HepG2 (cell line): ENCODE results near the gene RELL1. TPM values are rescaled to one million over a fixed set of nuclear protein-coding genes. Genes with fewer than 3 reads are reported as not detected.

Experiments
- ATAC-seq: fragments of 200-7000 bp; cut with Tn5 transposase; 3 replicates; pipeline ENCODE4 v1.9.1; 2020; ENCODE audit warnings: mild to moderate bottlenecking, moderate library complexity
- BruUV-seq: library from RNA; stranded (reverse); fragments of 400-500 nt; replicated peaks from 2 replicates; lab custom pipeline; 2021; lab: Mats Ljungman, UMichigan
- CTCF ChIA-PET: fragments of 300-600 bp; formaldehyde crosslinking; extraction: SDS; loops from one replicate; lab custom pipeline; 2021; ENCODE audit warnings: low total read pairs, inconsistent platforms, low intra/inter-chr PET ratio; lab: Yijun Ruan, JAX
- POLR2A ChIA-PET: fragments of 350-600 bp; sonication (Branson Sonifier 250); formaldehyde crosslinking; loops from one replicate; lab custom pipeline; 2020; ENCODE audit warnings: antibody characterized with exemption, inconsistent platforms; lab: Yijun Ruan, JAX
- DNase-seq: peaks from one replicate; pipeline ENCODE4 v3.0.0-alpha.2; 2015; ENCODE audit warnings: low spot score
- FAIRE-seq: peaks from 3 replicates; lab custom pipeline; 2011; peaks lifted over from hg19 to GRCh38; lab: Jason Lieb, UNC
- H2AFZ ChIP-seq: one replicate; pipeline ENCODE4 v1.6.1; 2011; ENCODE audit warnings: low read length, inconsistent platforms
- H3K27ac ChIP-seq: fragments of 300-600 bp; 3 replicates; pipeline ENCODE4 v1.8.0; 2011; ENCODE audit warnings: mixed run types, mild to moderate bottlenecking, mixed read lengths, low read length, inconsistent platforms; ENCODE audit not compliant: insufficient read depth; ENCODE audit errors: extremely low read length
- H3K27me3 ChIP-seq, 2 experiments: fragments of 200-600 bp in 1 of 2; 2 replicates in 1 of 2; 3 replicates in 1 of 2; pipeline versions ENCODE4 v1.6.0 to v1.8.0; 2011; ENCODE audit warnings: low read length in 2 of 2, mild to moderate bottlenecking in 2 of 2, moderate library complexity in 2 of 2, inconsistent platforms in 1 of 2; ENCODE audit not compliant: insufficient read depth in 2 of 2, control insufficient read depth in 1 of 2
- H3K36me3 ChIP-seq, 2 experiments: fragments of 200-600 bp in 1 of 2; replicated peaks in 1 of 2; 2 replicates in 1 of 2; 3 replicates in 1 of 2; pipeline versions ENCODE4 v1.5.1 to v1.8.0; 2011; ENCODE audit warnings: low read length in 2 of 2, inconsistent platforms in 1 of 2; ENCODE audit not compliant: insufficient read depth in 2 of 2, control insufficient read depth in 1 of 2
- H3K4me1 ChIP-seq: 2 replicates; pipeline ENCODE4 v1.5.1; 2012; ENCODE audit warnings: low read length, inconsistent platforms; ENCODE audit not compliant: insufficient read depth
- H3K4me2 ChIP-seq: 2 replicates; pipeline ENCODE4 v1.6.0; 2011; ENCODE audit warnings: low read depth, low read length, inconsistent platforms
- H3K4me3 ChIP-seq, 3 experiments: fragments of 200-600 bp in 1 of 3; sonication (generic), shearing (Covaris generic) in 1 of 3; replicated peaks in 1 of 3; 2 replicates each; pipeline ENCODE4 v1.5.1; 2011 to 2016; ENCODE audit warnings: low read length in 3 of 3, inconsistent platforms in 2 of 3, low read depth in 2 of 3, mild to moderate bottlenecking in 2 of 3, control low read depth in 1 of 3, mixed read lengths in 1 of 3; ENCODE audit not compliant: insufficient read depth in 1 of 3
- H3K79me2 ChIP-seq: one replicate; pipeline ENCODE4 v1.6.1; 2011; ENCODE audit warnings: low read length, inconsistent platforms; ENCODE audit not compliant: insufficient read depth
- H3K9ac ChIP-seq: 2 replicates; pipeline ENCODE4 v1.6.0; 2011; ENCODE audit warnings: mild to moderate bottlenecking, low read depth, low read length, inconsistent platforms; ENCODE audit not compliant: insufficient read depth
- H3K9me3 ChIP-seq: 2 replicates; pipeline ENCODE4 v1.5.1; 2012; ENCODE audit warnings: mild to moderate bottlenecking, low read length
- H4K20me1 ChIP-seq: 2 replicates; pipeline ENCODE4 v1.6.0; 2011; ENCODE audit warnings: inconsistent platforms, mild to moderate bottlenecking, low read length, moderate library complexity; ENCODE audit not compliant: insufficient read depth
- CREB3 ChIP-seq: sonication (generic); formaldehyde crosslinking; IDR thresholded peaks from 2 replicates; pipeline ENCODE4 v1.5.0; 2020; ENCODE audit warnings: missing genetic modification reagents
- ISL2 ChIP-seq: sonication (generic); formaldehyde crosslinking; IDR thresholded peaks from 2 replicates; pipeline ENCODE4 v1.5.0; 2020; ENCODE audit warnings: missing genetic modification reagents
- NFE2 ChIP-seq: sonication (generic); formaldehyde crosslinking; IDR thresholded peaks from 2 replicates; pipeline ENCODE4 v1.4.0; 2020; ENCODE audit warnings: missing genetic modification reagents
- NR3C1 ChIP-seq: sonication (generic); formaldehyde crosslinking; IDR thresholded peaks from 2 replicates; pipeline ENCODE4 v1.4.0; 2020; ENCODE audit warnings: missing genetic modification reagents
- PAWR ChIP-seq: sonication (generic); formaldehyde crosslinking; IDR thresholded peaks from 2 replicates; pipeline ENCODE4 v1.4.0; 2020; ENCODE audit warnings: missing genetic modification reagents, mild to moderate bottlenecking, borderline replicate concordance
- YEATS4 ChIP-seq: sonication (generic); formaldehyde crosslinking; IDR thresholded peaks from 2 replicates; pipeline ENCODE4 v1.4.0; 2020; ENCODE audit warnings: missing genetic modification reagents, borderline replicate concordance
- ZNF142 ChIP-seq: sonication (generic); formaldehyde crosslinking; IDR thresholded peaks from 2 replicates; pipeline ENCODE4 v1.4.0; 2020; ENCODE audit warnings: missing genetic modification reagents
- ZNF605 ChIP-seq: sonication (generic); formaldehyde crosslinking; IDR thresholded peaks from 2 replicates; pipeline ENCODE4 v1.8.0; 2022; ENCODE audit warnings: mild to moderate bottlenecking, missing genetic modification reagents
- WGBS: methylation state at CpG from one replicate; pipeline ENCODE4 v1.1.6; 2017; ENCODE audit warnings: low lambda C conversion rate; 5-methylcytosine and 5-hydroxymethylcytosine counted together
- in situ Hi-C: cut with HindIII; loops from 2 replicates; pipeline ENCODE4 v1.10.0; 2017; ENCODE audit warnings: low pct_unique_long_range_greater_than_20kb; ENCODE audit not compliant: extremely low pct_ligation_motif_present
- intact Hi-C: fragments of 100-400 bp; cut with micrococcal nuclease; formaldehyde crosslinking; loops from one replicate; pipeline ENCODE4 v1.10.0; 2022; ENCODE audit not compliant: unreplicated experiment
- polyA plus RNA-seq, 8 experiments: library from polyadenylated mRNA; depleted of rRNA in 3 of 8; stranded (reverse) in 7 of 8; unstranded in 1 of 8; fragments of >200 nt; fragmentation: Illumina TruSeq in 4 of 8; extraction: Trizol in 4 of 8; gene quantifications; 2 replicates each; pipeline versions ENCODE4 v1.2.1 to v1.2.3, GENCODE V29; 2011 to 2016; ENCODE audit warnings: low read depth in 4 of 8, missing spikeins in 1 of 8, mixed read lengths in 1 of 8; ENCODE audit not compliant: insufficient read depth in 1 of 8
- total RNA-seq, 5 experiments: library from RNA; depleted of rRNA; stranded (reverse); fragments of >200 nt; fragmentation: Illumina TruSeq; extraction: Trizol; gene quantifications; 2 replicates each; pipeline ENCODE4 v1.2.3, GENCODE V29; 2016; ENCODE audit warnings: low read depth in 1 of 5
- TF ChIP-seq, protein P1 (sequence below): sonication (generic); formaldehyde crosslinking; IDR thresholded peaks from 2 replicates; pipeline ENCODE4 v1.4.0; 2020; ENCODE audit warnings: missing genetic modification reagents, borderline replicate concordance
- TF ChIP-seq, protein P2 (sequence below), 2 experiments: fragments of 450-650 bp in 1 of 2; sonication (generic) in 1 of 2; formaldehyde crosslinking; IDR thresholded peaks; 2 replicates each; pipeline versions ENCODE4 v1.5.0 to v1.8.0; 2020 to 2022; ENCODE audit warnings: mild to moderate bottlenecking in 1 of 2, missing genetic modification reagents in 1 of 2

The RELL1 gene
- total and polyA plus RNA-seq, 2 of the 13 experiments (the other 11 are each of a cell fraction or from before 2014, with no cell fraction given) = 8.4 to 58.4 TPM

GRCh38 chr4:37615720-37616063 lies 70.5 kb downstream of the RELL1 start (continued):
- TF ChIP-seq NR3C1 (CRISPR knock-in tag) = no peak
- no peak for TF ChIP-seq ZNF605 (CRISPR knock-in tag)
- no peak for TF ChIP-seq NFE2
- TF ChIP-seq, protein P1, sequence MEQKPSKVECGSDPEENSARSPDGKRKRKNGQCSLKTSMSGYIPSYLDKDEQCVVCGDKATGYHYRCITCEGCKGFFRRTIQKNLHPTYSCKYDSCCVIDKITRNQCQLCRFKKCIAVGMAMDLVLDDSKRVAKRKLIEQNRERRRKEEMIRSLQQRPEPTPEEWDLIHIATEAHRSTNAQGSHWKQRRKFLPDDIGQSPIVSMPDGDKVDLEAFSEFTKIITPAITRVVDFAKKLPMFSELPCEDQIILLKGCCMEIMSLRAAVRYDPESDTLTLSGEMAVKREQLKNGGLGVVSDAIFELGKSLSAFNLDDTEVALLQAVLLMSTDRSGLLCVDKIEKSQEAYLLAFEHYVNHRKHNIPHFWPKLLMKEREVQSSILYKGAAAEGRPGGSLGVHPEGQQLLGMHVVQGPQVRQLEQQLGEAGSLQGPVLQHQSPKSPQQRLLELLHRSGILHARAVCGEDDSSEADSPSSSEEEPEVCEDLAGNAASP = no peak
- no peak for TF ChIP-seq CREB3 (CRISPR knock-in tag)

- Histone ChIP-seq H2AFZ (no peak overlapping the region), H4K20me1 (no peaks in the 10 kb centered on the region), H3K9me3 (no peaks in the 10 kb centered on the region), H3K4me3 (no peak overlapping the region), H3K4me1 (no peaks in the 10 kb centered on the region), H3K9ac (no peak overlapping the region), H3K27ac (no peak overlapping the region), H3K36me3 (peaks cover 5 to 14% of the 10 kb centered on the region in 2 experiments; a peak in 3 of 5 replicates), H3K79me2 (no peaks in the 10 kb centered on the region), H3K27me3 (no peaks in the 10 kb centered on the region), H3K4me2 (no peak overlapping the region)
- 92% methylated on average over 5 of the region's 5 CpGs for WGBS
- no peak for TF ChIP-seq ZNF142
- TF ChIP-seq, protein P2, sequence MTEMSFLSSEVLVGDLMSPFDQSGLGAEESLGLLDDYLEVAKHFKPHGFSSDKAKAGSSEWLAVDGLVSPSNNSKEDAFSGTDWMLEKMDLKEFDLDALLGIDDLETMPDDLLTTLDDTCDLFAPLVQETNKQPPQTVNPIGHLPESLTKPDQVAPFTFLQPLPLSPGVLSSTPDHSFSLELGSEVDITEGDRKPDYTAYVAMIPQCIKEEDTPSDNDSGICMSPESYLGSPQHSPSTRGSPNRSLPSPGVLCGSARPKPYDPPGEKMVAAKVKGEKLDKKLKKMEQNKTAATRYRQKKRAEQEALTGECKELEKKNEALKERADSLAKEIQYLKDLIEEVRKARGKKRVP (CRISPR knock-in tag; IDR thresholded peaks at IDR 0.05) = no peak
- no peak for TF ChIP-seq ISL2
- no peak for TF ChIP-seq YEATS4 (CRISPR knock-in tag)
- no peak for TF ChIP-seq PAWR (CRISPR knock-in tag)
- no TSS peak for BruUV-seq
- ATAC-seq (no peak), FAIRE-seq (no peak), DNase-seq (no peak)
- intact Hi-C loops (no loop called here), in situ Hi-C loops (no loop called here)
- ChIA-PET CTCF (no interaction called here), POLR2A (no interaction called here)
Measured at GRCh38 chr4:37615059-37615719, 71.0 kb downstream of the RELL1 start.
